ENCODE data around the gene LRRN2.

- TF ChIP-seq CTCF (IDR thresholded peaks at IDR 0.05; ENCODE audit: low read length) = no peak
- TF ChIP-seq EZH2 (IDR thresholded peaks at IDR 0.05; ENCODE audit: borderline replicate concordance, low read length) = no peak
Measured at GRCh38 chr1:204615881-204616280, 69.7 kb downstream of the LRRN2 start.
